GM12864 (cell line): ENCODE results near the gene WDR43.

ENCODE experiments used
- DNase-seq: peaks from one replicate; pipeline ENCODE4 v3.0.0-alpha.2; 2011; ENCODE audit warnings: low read depth
- H3K4me3 ChIP-seq: 2 replicates; pipeline ENCODE4 v1.5.1; 2011; ENCODE audit warnings: mild to moderate bottlenecking, low read depth, low read length, control low read depth
- CTCF ChIP-seq: IDR thresholded peaks from 2 replicates; pipeline ENCODE4 v1.5.1; 2011; ENCODE audit warnings: low read depth, mild to moderate bottlenecking, moderate library complexity, low read length, control low read depth, inconsistent platforms; ENCODE audit errors: missing control alignments

Gene WDR43

GRCh38 chr2:28990445-28990844, 96.0 kb downstream of the WDR43 start:
- TF ChIP-seq CTCF, result no peak
- DNase-seq, result no peak
- H3K4me3 ChIP-seq, result no peak overlapping the region

GRCh38 chr2:28991021-28991420, 96.6 kb downstream of the WDR43 start:
- DNase-seq, result no peak
- no peak for TF ChIP-seq CTCF

GRCh38 chr2:28991460-28991859, 97.0 kb downstream of the WDR43 start:
- TF ChIP-seq CTCF, result no peak
- no peak overlapping the region for H3K4me3 ChIP-seq
- DNase-seq, result no peak

More at GRCh38 chr2:28991021-28991420, 96.6 kb downstream of the WDR43 start:
- no peak overlapping the region for H3K4me3 ChIP-seq

- no peak for TF ChIP-seq CTCF
- no peak for DNase-seq
Measured at GRCh38 chr2:28993206-28993960, 98.9 kb downstream of the WDR43 start.

GRCh38 chr2:28994074-28994473, 99.6 kb downstream of the WDR43 start:
- no peak for TF ChIP-seq CTCF
- no peak overlapping the region for H3K4me3 ChIP-seq
- DNase-seq, result no peak

More at GRCh38 chr2:28993206-28993960, 98.9 kb downstream of the WDR43 start:
- H3K4me3 ChIP-seq, result no peak overlapping the region

GRCh38 chr2:28994679-28995078, 100.2 kb downstream of the WDR43 start:
- no peak for TF ChIP-seq CTCF
- no peak overlapping the region for H3K4me3 ChIP-seq
- DNase-seq, result no peak
